HL-60/S4 (cell line): Measurements from ENCODE around the gene ZIC1.

Experiments used
- in situ Hi-C: fragments of 300-500 bp; cut with MboI; formaldehyde crosslinking; loops from 2 replicates; pipeline ENCODE4 v1.14.3; 2022; ENCODE audit warnings: low sequenced_read_pairs

The ZIC1 gene

DNA sequence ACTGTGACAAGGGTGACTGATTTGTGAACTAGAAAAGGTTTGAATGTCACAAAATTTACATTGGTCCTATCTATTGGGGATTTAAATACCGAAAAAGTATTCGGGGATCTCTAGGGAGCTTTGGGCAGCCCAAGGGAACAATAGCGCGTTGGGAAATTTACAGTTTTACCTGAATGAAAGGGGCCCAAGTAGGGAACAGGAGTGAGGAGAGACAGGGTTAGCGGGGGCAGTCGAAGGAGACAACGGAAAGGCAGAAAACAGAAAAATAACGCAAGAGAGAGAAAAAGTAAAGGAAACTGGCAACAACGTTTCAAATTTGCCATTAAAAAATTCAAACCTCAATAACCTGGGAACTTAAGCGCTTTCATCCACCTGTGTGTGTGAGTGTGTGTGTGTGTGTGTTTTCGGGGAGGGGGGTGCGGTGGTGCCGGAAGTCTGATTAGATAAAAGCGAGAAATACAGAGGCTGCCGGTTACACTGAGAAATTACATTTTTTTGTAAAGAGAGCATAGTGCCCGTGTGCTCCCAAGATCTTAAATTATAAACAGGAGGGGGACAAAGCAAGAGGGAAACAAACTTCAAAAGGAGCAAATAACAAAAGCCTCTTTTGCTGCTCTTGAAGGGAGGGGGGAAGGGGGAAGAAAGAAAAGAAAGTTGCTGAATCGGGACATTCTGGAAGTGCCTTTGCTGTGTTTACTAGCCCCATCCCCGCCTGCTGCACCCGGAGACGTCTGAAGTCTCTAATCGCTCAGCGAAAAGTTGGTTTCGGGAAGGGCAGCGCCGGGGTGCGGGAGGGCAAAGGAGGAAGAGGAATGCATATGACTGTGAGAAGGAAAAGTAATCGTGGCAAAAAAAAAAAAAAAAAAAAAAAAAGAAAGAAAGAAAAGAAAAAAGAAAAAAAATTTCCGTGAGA is 721 bp upstream of the ZIC1 start:
- in situ Hi-C loops: no loop called here

DNA sequence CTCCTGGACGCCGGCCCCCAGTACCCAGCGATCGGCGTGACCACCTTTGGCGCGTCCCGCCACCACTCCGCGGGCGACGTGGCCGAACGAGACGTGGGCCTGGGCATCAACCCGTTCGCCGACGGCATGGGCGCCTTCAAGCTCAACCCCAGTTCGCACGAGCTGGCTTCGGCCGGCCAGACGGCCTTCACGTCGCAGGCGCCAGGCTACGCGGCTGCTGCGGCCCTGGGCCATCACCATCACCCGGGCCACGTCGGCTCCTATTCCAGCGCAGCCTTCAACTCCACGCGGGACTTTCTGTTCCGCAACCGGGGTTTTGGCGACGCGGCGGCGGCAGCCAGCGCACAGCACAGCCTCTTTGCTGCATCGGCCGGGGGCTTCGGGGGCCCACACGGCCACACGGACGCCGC is 956 bp downstream of the ZIC1 start:
- in situ Hi-C loops: no loop called here

- in situ Hi-C loops: no loop called here
Observed at GRCh38 chr3:147410526-147411237, 1.5 kb downstream of the ZIC1 start.

DNA sequence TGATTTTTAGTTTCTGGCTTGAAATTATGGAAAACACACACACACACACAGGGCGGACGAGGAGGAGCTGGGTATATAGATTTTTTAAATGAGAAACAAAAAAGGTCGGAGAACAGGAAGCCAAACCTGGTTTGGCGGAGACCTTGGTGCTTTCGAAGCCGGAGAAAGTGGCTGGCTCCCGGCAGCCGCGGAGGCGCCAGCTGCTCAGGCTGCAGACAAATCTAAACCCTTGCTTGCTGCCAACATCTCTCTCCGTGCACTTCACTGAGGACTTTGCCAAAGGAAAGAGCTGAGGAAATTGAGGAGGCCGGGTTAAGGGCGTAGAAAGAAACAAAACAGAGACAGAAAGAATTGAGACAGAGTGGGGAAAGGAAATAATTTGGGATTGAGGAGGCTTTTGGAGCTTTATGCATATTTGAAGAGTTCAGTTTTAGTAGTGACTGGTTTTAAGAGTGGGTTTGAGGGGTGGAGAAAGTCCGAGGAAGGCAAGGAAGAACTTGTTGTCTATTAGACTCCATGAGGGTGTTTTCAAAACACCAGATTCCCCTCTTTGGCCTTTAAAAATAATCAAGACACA is 2.2 kb downstream of the ZIC1 start:
- in situ Hi-C loops: no loop called here

- in situ Hi-C loops: no loop called here
Observed at GRCh38 chr3:147411815-147412241, 2.7 kb downstream of the ZIC1 start.

DNA sequence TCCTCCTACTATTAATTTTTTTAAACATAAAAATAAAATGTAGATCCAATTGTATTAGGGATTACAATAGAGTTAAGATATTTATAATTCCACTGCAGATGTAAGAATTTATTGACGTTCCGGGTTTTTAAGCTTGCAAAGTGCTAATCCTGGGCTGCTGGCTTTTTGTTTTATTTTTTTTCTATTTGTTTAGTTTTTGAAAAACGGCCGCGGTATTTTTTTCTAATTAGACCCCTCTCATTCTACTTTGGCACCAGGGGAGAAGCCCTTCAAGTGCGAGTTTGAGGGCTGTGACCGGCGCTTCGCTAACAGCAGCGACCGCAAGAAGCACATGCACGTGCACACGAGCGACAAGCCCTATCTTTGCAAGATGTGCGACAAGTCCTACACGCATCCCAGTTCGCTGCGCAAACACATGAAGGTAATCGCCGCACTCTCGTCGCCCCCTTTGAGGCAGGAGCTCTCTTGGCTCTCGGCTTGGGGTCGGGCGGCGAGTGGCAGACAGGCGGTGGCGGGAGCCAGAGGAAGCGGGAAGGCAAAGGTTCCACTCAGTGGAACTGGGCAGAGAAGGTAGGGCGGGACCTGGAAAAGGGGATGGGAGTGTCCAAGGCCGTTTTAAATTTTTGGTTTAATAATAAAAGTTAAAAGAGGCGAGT is 3.2 kb downstream of the ZIC1 start:
- in situ Hi-C loops: no loop called here

DNA sequence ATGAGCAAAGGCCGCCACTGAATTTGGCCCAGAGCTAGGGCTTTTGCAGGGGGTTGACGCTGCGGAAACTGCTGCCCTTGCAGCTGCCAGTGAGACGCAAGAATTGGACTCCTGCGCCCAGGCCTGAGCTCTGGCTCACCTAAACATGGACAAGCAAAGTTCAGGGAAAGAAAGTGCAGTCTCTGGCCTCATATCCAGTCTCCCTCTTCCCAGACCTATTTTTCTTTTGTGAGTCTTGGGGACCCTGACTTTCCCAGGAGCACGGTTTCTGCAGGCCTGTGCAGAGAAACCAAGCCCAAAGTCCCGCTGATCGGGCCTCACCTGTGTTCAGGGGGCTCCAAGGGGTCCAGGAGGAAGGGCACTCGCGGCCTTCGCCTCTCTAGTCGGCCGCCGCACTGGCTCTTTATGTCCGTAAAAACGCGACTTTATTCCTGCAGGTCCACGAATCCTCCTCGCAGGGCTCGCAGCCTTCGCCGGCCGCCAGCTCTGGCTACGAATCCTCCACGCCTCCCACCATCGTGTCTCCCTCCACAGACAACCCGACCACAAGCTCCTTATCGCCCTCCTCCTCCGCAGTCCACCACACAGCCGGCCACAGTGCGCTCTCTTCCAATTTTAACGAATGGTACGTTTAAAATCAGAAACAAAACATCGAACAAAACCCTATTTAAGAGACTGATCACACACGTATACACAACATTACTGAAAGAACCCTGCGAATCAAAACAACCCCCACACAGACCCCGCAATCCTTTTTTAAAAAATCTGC is 3.9 kb downstream of the ZIC1 start:
- in situ Hi-C loops: no loop called here

- in situ Hi-C loops: no loop called here
Observed at GRCh38 chr3:147413686-147414389, 4.7 kb downstream of the ZIC1 start.

DNA sequence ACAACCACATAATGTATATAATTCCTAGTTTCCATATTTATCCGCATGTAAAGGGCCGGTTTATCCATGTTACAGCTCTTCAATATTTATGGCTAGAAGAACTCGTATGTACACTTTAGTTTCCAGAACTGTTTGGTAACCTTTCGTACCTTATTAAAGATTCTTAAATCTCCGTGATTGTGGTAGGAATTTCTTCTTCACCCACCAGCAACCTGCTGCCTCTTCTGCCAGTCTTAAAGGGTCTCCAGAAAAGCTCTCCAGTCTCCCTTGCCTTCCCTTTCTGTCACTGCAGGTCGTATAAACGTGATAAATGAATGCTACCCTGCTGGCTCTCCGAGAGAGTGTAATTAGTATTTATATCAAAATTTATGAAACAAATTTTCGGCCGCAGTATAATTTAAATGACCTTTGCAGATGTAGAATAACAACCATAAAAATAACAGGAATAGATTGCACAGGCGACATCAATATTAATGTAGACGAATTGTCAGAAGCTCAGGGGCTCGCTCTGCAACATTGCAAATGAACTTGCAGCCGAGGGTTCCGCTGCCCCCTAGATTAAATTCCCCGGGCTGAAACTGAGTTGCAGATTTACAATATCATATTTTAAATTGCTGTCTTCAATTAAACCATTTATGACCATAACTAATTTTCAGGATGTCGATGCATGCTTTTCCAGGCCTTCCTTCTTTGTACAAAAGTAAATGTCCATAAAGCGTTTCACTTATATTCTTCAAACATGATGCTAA is 5.4 kb downstream of the ZIC1 start:
- in situ Hi-C loops: no loop called here

- in situ Hi-C loops: no loop called here
Observed at GRCh38 chr3:147415286-147415685, 6.1 kb downstream of the ZIC1 start.

GRCh38 chr3:147415874-147416273 is 6.7 kb downstream of the ZIC1 start:
- in situ Hi-C loops: no loop called here

DNA sequence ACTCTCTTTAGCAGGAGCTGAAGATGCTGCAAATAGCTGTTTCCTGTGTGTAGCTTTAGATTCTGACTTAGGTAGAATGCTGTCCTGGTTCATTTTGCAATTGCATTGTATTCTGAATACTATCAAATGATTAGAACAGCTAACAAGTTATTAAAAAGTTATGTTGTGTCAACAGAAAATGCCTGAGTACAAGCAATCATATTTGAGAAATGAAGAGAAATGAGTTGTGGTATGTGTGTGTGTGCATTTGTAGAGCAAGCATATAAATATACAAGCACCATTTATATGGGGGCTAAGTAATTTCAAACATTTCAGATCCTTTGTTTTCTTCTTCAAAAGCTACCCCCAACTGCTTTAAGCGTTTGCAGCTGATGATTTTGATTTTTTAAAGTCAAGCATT is 7.8 kb downstream of the ZIC1 start:
- in situ Hi-C loops: no loop called here

GRCh38 chr3:147417551-147418295 is 8.6 kb downstream of the ZIC1 start:
- in situ Hi-C loops: no loop called here

DNA sequence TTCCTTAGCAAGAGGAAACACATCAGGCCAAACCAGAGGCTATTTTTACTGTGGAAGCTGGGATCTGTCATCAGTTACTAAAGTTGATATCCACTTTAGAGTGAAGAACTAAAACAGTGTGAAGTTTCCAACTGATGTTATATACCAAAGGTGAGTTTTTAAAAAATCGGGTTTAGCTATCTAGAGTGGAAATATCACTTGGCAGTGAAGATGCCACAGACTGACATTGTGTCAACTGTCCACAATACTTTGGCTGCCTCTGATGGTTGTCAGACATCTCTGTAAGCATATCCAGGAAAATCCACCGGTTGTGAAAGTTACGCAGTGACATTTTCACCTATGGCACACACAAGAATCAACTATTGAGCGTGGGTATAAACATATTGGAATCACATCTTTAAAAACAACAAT is 9.2 kb downstream of the ZIC1 start:
- in situ Hi-C loops: no loop called here

DNA sequence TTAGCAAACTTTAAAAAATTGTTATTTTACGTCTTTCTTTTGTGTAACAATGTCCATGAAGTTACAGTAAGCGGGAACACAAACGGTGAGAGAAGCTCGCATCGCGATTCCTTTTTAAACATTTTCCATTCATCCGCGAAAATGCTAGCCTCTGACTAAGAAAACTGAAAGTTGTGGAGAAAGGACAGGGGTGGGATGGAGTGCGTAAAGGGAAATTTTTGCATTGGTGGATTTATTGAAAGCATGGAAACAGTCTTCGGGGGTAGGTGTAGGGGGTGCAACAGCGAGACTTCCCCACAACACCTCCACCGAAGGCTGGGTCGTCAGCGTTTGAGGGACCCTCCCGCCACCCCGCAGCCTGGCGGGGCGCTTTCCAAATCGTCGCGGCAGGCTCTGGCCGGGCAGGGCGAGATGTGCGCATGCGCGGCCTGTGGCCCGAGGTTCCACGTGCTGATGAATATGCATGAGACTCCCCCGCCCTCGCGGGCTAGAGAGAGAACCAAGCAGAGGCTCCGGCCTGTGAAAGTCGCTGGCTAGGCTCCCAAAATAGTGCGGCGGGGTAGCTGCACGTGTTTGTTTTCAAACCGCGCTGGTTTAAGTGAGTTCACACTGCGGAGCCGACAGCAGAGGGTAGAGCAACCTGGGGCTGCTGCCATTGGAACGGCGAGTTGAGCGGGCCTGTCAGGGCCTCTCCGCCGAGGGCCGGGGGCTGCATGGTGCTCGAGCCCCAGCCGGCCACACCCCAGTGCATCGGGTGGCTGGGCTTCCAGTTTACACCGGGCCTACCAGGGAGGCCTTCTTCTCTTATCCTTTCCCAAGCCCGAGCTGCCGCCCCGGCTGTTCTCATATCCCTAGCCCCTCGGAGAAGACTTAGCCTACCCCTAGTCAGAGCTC is 9.9 kb downstream of the ZIC1 start:
- in situ Hi-C loops: no loop called here

DNA sequence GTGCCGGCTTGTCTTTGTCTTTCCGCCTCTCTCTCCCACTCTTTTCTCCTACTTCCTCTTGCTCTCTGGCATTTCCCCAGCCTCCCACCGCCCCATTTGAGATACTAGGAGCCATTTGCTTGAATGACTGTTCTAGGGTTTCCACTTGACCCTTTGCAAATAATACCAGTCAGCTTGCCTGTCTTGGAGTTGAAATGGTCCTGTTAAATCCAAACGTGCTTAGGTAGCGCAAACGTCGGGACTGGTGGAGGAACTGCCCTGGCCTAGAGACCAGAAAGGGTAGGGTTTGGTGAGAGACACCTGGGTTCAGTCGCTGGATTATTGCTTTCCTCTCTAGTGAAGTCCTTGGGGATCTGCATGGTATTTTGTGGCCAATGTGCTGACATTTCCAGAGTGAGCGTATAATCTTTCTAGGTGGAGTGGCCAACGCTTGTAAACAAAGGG is 10.6 kb downstream of the ZIC1 start:
- in situ Hi-C loops: no loop called here

DNA sequence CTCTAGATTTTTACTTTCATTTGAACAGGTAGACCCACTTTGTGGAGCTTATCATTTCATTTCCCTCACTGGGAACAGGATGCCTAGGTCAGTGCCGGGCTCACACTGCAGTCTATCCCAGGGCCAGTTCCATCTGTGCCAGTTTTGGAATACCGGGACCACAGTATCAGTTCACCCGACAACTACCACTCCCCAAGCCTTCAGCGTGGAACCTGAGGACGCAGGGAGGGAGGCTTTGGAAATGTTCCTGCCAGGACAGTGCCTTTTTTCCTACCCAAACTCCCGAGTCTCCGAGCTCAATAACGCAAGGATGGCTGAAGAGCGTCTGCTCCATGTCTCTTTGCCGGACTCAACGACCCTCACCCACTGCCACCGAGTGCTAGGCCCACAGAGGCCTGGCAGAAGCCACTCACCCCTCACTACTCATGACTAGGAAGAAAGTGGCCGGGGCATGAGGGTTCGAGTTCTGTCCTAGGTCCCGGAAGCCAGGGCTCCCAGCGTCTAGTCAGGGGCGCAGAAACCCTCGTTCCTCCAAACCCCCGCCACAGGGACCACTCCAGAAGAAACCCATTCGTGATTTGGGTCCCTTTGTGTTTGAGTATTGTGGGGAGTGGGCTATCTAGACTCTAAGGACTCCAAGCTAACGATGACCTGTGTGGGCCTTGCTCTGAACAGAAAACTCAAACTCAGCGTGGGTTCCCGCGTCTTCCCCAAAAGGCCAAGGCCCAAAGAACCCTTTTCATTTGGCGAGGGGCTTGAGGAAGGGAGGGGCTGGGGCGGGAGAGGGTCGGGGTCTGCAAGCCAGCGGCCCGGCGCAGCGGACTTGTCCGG is 11.4 kb downstream of the ZIC1 start:
- in situ Hi-C loops: no loop called here
